Right cardiac atrium (tissue), 5 donors: Measurements from ENCODE around the gene LRBA. TPM values are rescaled to one million over a fixed set of nuclear protein-coding genes. Genes with fewer than 3 reads are reported as not detected.

Source experiments
- ATAC-seq, 2 donors: fragments of 200-7000 bp; cut with Tn5 transposase; one replicate each; pipeline versions ENCODE4 v1.8.0 to v1.9.1; 2020; ENCODE audit warnings: moderate library complexity in 2 of 2, mild to moderate bottlenecking in 1 of 2
- DNase-seq, 3 donors: peaks; one replicate each; pipeline ENCODE4 v3.0.0-alpha.2; 2020
- H3K27ac ChIP-seq: one replicate; pipeline ENCODE4 v1.5.1; 2013; ENCODE audit warnings: mild to moderate bottlenecking, low read length, control low read depth, moderate library complexity
- H3K27me3 ChIP-seq: one replicate; pipeline ENCODE4 v1.6.1; 2013; ENCODE audit not compliant: control insufficient read depth, insufficient read depth
- H3K4me1 ChIP-seq: one replicate; pipeline ENCODE4 v1.6.1; 2013; ENCODE audit warnings: low read length; ENCODE audit not compliant: control insufficient read depth, insufficient read depth
- H3K4me3 ChIP-seq: one replicate; pipeline ENCODE4 v1.5.1; 2013; ENCODE audit warnings: low read length, control low read depth
- H3K9me3 ChIP-seq: one replicate; pipeline ENCODE4 v1.6.1; 2013; ENCODE audit warnings: low read length; ENCODE audit not compliant: control insufficient read depth
- WGBS: extraction: QIAGEN DNeasy Blood & Tissue Kit; methylation state at CpG from one replicate; pipeline ENCODE4 v1.1.7; 2013; 5-methylcytosine and 5-hydroxymethylcytosine counted together
- intact Hi-C, 4 donors: fragments of 100-400 bp; cut with DNase I; formaldehyde crosslinking; loops; one replicate each; pipeline versions ENCODE4 v1.11.0 to v1.14.0; 2022 to 2023
- polyA plus RNA-seq: library from polyadenylated mRNA; stranded (reverse); fragments of 200-250 nt; gene quantifications from one replicate; pipeline ENCODE4 v1.2.3, GENCODE V29; 2013
- total RNA-seq, 4 donors: library from RNA; stranded (reverse); fragmentation: NEBNext Ultra II Directional; extraction: Animal tissue kit (Norgen Biotek cat#: 25700); gene quantifications; one replicate each; pipeline ENCODE4 v1.2.1, GENCODE V29; 2021
- donor health status: healthy with polysubstance abuse.
- donor health status: DM: no; HTN: yes; CAD: no.
- donor health status: DM: no; HTN: no; CAD: no.
- donor health status: DM: no; HTN: yes; CAD: no; lungs with severe emphysema.
- donor health status: DM: yes; HTN: yes; CAD: no.

LRBA gene
- total and polyA plus RNA-seq, 5 donors: 14.4 to 29.9 (median 23.4) TPM

DNA sequence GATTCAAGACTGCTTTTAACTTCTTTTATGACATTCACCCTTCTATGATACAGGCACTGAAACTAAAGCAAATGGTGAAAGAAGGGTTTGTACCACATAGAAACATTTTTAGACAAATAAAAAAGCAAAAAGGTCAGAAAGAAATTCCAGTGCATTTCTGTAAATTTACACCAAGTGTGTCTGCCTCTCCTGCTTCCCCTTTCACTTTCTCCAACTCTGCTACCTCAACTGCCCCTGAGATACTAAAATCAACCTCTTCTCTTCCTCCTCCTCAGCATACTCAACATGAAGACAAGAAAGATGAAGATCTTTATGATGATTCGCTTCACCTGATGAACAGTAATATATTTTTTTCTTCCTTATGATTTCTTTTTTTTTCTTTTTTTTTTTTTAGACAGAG, 187.9 kb downstream of the LRBA start:
- no peak for ATAC-seq
- Histone ChIP-seq H3K9me3 (no peaks in the 10 kb centered on the region), H3K4me3 (no peak overlapping the region), H3K4me1 (no peaks in the 10 kb centered on the region), H3K27me3 (no peaks in the 10 kb centered on the region), H3K27ac (no peak overlapping the region)
- intact Hi-C loops: no loop called here
- 98% methylated on average over 1 of the region's 1 CpG for WGBS
- no peak for DNase-seq

DNA sequence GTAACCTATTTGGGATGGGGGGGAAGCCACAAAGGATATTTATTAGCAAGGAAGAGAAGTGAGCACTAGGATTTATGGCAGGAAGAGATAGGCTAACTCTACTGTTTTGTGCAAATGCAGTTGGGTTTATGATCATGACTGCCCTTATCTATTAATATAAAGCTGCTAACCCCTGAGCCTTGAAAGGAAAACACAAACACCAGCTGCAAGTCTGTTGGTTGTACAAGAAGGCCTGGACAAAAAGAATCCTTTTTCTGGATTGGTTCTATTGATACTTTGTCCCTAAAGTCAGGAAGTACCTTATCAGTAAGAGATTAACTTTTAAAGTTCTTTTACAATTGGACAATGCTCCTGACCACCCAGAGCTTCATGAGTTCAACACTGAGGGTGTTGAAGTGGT, 188.8 kb downstream of the LRBA start:
- no peaks in the 10 kb centered on the region for H3K9me3 ChIP-seq
- no peak for ATAC-seq
- H3K4me3 ChIP-seq: no peak overlapping the region
- no peak for DNase-seq
- H3K4me1 ChIP-seq: peaks cover 1% of the 10 kb centered on the region
- H3K27me3 ChIP-seq: no peaks in the 10 kb centered on the region
- intact Hi-C loops: no loop called here
- H3K27ac ChIP-seq: no peak overlapping the region

GRCh38 chr4:150822407-150822806, 192.7 kb downstream of the LRBA start:
- intact Hi-C loops: no loop called here
- Histone ChIP-seq H3K27ac (no peak overlapping the region), H3K4me3 (no peak overlapping the region), H3K4me1 (peaks cover 1% of the 10 kb centered on the region), H3K9me3 (no peaks in the 10 kb centered on the region), H3K27me3 (no peaks in the 10 kb centered on the region)
- DNase-seq (no peak), ATAC-seq (no peak)
- 94% methylated on average over 5 of the region's 5 CpGs for WGBS

- Histone ChIP-seq H3K4me3 (no peak overlapping the region), H3K9me3 (no peaks in the 10 kb centered on the region), H3K27ac (no peak overlapping the region), H3K27me3 (no peaks in the 10 kb centered on the region), H3K4me1 (peaks cover 1% of the 10 kb centered on the region)
- ATAC-seq: no peak
- intact Hi-C loops: no loop called here
- no peak for DNase-seq
These were observed 193.4 kb downstream of the LRBA start for GRCh38 chr4:150821641-150822040.

- Histone ChIP-seq H3K9me3 (no peaks in the 10 kb centered on the region), H3K27ac (no peak overlapping the region), H3K4me3 (no peak overlapping the region), H3K4me1 (peaks cover 1% of the 10 kb centered on the region), H3K27me3 (no peaks in the 10 kb centered on the region)
- DNase-seq: no peak
- intact Hi-C loops: no loop called here
- 95% methylated on average over 1 of the region's 1 CpG for WGBS
- ATAC-seq: no peak
These were observed 194.7 kb downstream of the LRBA start for GRCh38 chr4:150820409-150820808.

- intact Hi-C loops: no loop called here
- Histone ChIP-seq H3K27ac (no peak overlapping the region), H3K4me3 (no peak overlapping the region), H3K27me3 (no peaks in the 10 kb centered on the region), H3K9me3 (no peaks in the 10 kb centered on the region), H3K4me1 (peaks cover 1% of the 10 kb centered on the region)
- DNase-seq (no peak), ATAC-seq (no peak)
These were observed 196.4 kb downstream of the LRBA start for GRCh38 chr4:150818661-150819060.

GRCh38 chr4:150817804-150818528, 197.1 kb downstream of the LRBA start:
- H3K4me3 ChIP-seq: no peak overlapping the region
- 94% methylated on average over 3 of the region's 3 CpGs for WGBS
- ATAC-seq: no peak

DNA sequence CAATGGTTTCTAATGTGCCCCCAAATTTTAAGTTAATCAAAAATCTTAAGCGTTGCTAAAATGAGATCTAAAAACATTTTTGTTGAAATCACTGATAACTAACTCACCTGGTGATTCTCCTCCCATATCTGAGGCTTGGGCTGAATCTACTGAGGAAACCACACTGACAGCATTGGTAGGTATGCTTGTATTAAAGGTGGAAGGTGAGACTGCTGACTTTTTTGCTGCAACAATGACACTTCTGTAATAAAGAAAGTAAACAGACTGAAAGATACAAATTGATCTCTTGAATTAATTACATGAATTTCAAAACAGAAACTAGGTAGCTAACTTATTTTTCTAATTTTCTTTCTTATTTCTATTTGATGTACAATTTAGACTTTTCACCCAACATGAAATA, 198.1 kb downstream of the LRBA start:
- H3K27ac ChIP-seq: no peak overlapping the region
- DNase-seq: no peak
- intact Hi-C loops: no loop called here
- no peak for ATAC-seq
- H3K4me1 ChIP-seq: peaks cover 1% of the 10 kb centered on the region
- no peaks in the 10 kb centered on the region for H3K27me3 ChIP-seq
- no peak overlapping the region for H3K4me3 ChIP-seq
- no peaks in the 10 kb centered on the region for H3K9me3 ChIP-seq
- WGBS: 98% methylated on average over 1 of the region's 1 CpG

More at GRCh38 chr4:150817804-150818528, 197.1 kb downstream of the LRBA start:
- Histone ChIP-seq H3K4me1 (peaks cover 1% of the 10 kb centered on the region), H3K27ac (no peak overlapping the region), H3K27me3 (no peaks in the 10 kb centered on the region), H3K9me3 (no peaks in the 10 kb centered on the region)
- DNase-seq: no peak
- intact Hi-C loops: no loop called here

DNA sequence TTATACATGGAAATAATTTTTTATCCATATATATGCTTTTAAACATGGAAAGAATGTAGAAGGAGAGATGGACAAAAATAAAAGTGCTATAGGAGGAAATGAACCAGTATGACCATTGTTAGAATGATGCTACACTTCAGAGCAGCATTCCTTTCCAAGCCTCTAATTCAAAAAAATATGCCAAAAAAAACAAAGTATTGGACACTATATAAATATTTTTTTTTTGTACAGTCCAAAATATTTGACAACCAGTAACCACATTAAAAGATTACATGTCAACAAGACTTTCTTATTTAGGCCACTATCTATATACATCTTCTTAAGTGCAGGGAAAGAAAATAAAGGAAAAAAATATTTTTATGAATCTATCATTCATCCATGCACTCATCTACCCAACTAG, 198.6 kb downstream of the LRBA start:
- intact Hi-C loops: no loop called here
- no peaks in the 10 kb centered on the region for H3K9me3 ChIP-seq
- DNase-seq (no peak), ATAC-seq (no peak)
- no peaks in the 10 kb centered on the region for H3K27me3 ChIP-seq
- no peak overlapping the region for H3K4me3 ChIP-seq
- H3K4me1 ChIP-seq: no peaks in the 10 kb centered on the region
- no peak overlapping the region for H3K27ac ChIP-seq

DNA sequence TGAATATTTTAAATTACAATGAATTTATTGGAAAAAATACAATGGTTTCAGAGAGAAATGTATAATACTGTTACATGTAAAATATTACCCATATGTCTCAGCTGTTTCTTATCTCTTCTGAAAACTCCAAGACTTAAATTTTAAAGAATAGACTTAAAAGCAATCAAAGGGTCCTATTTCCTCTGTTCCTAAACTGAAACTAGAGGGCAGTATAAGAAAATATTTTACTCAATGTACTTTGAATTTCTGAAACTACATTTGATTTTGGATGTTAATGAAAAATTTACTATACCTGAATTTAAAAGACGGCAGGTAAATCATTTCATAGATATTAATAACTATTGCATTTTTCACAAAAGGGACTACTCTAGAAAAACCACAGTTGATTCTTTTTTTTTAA, 200.2 kb downstream of the LRBA start:
- no peak overlapping the region for H3K27ac ChIP-seq
- ATAC-seq (no peak), DNase-seq (no peak)
- H3K4me3 ChIP-seq: no peak overlapping the region
- no peaks in the 10 kb centered on the region for H3K9me3 ChIP-seq
- WGBS: 94% methylated on average over 1 of the region's 1 CpG
- H3K27me3 ChIP-seq: no peaks in the 10 kb centered on the region
- intact Hi-C loops: no loop called here
- H3K4me1 ChIP-seq: no peaks in the 10 kb centered on the region

DNA sequence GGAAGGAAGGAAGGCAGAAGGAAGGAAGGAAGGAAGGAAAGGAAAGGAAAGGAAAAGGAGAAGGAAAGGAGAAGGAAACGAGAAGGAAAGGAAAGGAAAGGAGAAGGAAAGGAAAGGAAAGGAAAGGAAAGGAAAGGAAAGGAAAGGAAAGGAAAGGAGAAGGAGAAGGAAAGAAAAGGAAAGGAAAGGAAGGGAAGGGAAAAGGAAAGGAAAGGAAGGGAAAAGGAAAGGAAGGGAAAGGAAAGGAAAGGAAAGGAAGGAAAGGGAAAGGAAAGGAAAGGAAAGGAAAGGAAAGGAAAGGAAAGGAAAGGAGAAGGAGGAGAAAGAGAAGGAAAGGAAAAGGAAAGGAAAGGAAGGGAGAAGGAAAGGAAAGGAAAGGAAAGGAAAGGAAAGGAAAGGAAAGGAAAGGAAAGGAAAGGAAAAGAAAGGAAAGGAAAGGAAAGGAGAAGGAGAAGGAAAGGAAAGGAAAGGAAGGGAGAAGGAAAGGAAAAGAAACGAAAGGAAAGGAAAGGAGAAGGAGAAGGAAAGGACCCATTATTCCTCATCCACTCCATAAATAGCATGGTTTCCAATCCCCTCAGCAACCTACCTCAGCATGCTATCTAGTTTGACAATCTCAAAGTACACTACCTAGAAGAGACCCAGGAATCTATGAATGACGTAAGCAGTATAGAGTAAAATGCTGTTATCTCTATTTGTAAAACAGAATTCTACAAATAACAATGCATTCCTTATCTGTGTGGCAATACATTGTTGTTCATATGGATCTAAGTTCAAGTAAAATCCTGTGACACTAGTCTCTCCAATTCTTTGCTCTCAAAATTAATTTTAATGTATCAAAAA, 209.7 kb downstream of the LRBA start:
- intact Hi-C loops: no loop called here
- Histone ChIP-seq H3K4me3 (no peak overlapping the region), H3K27me3 (no peaks in the 10 kb centered on the region), H3K27ac (no peak overlapping the region), H3K4me1 (no peaks in the 10 kb centered on the region), H3K9me3 (no peaks in the 10 kb centered on the region)
- DNase-seq (no peak), ATAC-seq (no peak)
- 91% methylated on average over 3 of the region's 3 CpGs for WGBS
